ENCODE measurements around the gene NAA35.
"Not testable (repeated sequence)": the region's sequence is repeated elsewhere in the genome, so short reads cannot be mapped to it uniquely, and the experiment has no call there.

DNA sequence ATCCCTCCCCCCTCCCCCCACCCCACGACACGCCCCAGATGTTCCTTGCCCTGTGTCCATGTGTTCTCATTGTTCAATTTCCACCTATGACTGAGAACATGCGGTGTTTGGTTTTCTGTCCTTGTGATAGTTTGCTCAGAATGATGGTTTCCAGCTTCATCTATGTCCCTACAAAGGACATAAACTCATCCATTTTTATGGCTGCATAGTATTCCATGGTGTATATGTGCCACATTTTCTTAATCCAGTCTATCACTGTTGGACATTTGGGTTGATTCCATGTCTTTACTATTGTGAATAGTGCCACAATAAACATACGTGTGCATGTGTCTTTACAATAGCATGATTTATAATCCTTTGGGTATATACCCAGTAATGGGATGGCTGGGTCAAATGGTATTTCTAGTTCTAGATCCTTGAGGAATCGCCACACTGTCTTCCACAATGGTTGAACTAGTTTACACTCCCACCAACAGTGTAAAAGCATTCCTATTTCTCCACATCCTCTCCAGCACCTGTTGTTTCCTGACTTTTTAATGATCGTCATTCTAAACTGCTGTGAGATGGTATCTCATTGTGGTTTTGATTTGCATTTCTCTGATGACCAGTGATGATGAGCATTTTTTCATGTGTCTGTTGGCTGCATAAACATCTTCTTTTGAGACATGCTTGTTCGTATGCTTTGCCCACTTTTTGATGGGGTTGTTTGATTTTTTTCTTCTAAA, 107.2 kb downstream of the NAA35 start:
- TF ChIP-seq, protein P1, sequence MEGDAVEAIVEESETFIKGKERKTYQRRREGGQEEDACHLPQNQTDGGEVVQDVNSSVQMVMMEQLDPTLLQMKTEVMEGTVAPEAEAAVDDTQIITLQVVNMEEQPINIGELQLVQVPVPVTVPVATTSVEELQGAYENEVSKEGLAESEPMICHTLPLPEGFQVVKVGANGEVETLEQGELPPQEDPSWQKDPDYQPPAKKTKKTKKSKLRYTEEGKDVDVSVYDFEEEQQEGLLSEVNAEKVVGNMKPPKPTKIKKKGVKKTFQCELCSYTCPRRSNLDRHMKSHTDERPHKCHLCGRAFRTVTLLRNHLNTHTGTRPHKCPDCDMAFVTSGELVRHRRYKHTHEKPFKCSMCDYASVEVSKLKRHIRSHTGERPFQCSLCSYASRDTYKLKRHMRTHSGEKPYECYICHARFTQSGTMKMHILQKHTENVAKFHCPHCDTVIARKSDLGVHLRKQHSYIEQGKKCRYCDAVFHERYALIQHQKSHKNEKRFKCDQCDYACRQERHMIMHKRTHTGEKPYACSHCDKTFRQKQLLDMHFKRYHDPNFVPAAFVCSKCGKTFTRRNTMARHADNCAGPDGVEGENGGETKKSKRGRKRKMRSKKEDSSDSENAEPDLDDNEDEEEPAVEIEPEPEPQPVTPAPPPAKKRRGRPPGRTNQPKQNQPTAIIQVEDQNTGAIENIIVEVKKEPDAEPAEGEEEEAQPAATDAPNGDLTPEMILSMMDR (IDR thresholded peaks at IDR 0.05) = not testable (repeated sequence)
- not testable (repeated sequence) for TF ChIP-seq POLR2A (IDR thresholded peaks at IDR 0.05)
